Peyer's patch (tissue), 4 donors: ENCODE results near the gene RNF157. TPM values are rescaled to one million over a fixed set of nuclear protein-coding genes. Genes with fewer than 3 reads are reported as not detected.

Experiments
- DNase-seq, 3 donors: peaks; one replicate each; pipeline ENCODE4 v3.0.0-alpha.2; 2017 to 2019
- H3K27ac ChIP-seq, 4 donors: fragments of 200-600 bp; sonication (generic); one replicate each; pipeline ENCODE4 v1.5.1; 2016 to 2019
- H3K27me3 ChIP-seq, 2 donors: fragments of 200-600 bp; sonication (generic); one replicate each; pipeline ENCODE4 v1.5.1; 2019
- H3K36me3 ChIP-seq, 3 donors: fragments of 200-600 bp; sonication (generic); one replicate each; pipeline ENCODE4 v1.5.1; 2016 to 2019
- H3K4me1 ChIP-seq, 4 donors: fragments of 200-600 bp; sonication (generic); one replicate each; pipeline ENCODE4 v1.5.1; 2016 to 2019
- H3K4me3 ChIP-seq, 4 donors: fragments of 200-600 bp; sonication (generic); 1 replicate in 3 of 4; 2 replicates in 1 of 4; pipeline ENCODE4 v1.5.1; 2016 to 2019; ENCODE audit warnings: mild to moderate bottlenecking in 1 of 4
- H3K9me3 ChIP-seq, 4 donors: fragments of 200-600 bp; sonication (generic); one replicate each; pipeline ENCODE4 v1.5.1; 2016 to 2019; ENCODE audit warnings: mild to moderate bottlenecking in 1 of 4
- POLR2A ChIP-seq, 2 donors: fragments of 450-650 bp; IDR thresholded peaks; one replicate each; pipeline ENCODE4 v1.5.1; 2017; ENCODE audit warnings: antibody characterized with exemption in 2 of 2, mild to moderate bottlenecking in 2 of 2, moderate library complexity in 2 of 2
- total RNA-seq, 4 donors: library from RNA; depleted of rRNA; stranded (reverse); fragments of >200 nt; gene quantifications; one replicate each; pipeline ENCODE4 v1.1.0, GENCODE V29; 2016
- TF ChIP-seq, protein P1 (sequence below), 6 experiments: fragments of 450-650 bp in 4 of 6; fragments of 200-600 bp in 2 of 6; sonication (generic) in 1 of 6; IDR thresholded peaks; one replicate each; pipeline ENCODE4 v1.5.1; 2017 to 2019; ENCODE audit warnings: antibody characterized with exemption in 6 of 6, mild to moderate bottlenecking in 3 of 6, moderate library complexity in 1 of 6

The RNF157 gene
- total RNA-seq, 4 donors from 2014 or later: 73.4 to 115 (median 106) TPM

GRCh38 chr17:76141212-76142038, 98.9 kb downstream of the RNF157 start, which contains the start of gene FOXJ1:
Gene FOXJ1 (minus strand): TSS chr17:76141245. CDS start chr17:76140395, 850 bp downstream.
- no peak for TF ChIP-seq POLR2A (IDR thresholded peaks at IDR 0.05)
- TF ChIP-seq, protein P1, sequence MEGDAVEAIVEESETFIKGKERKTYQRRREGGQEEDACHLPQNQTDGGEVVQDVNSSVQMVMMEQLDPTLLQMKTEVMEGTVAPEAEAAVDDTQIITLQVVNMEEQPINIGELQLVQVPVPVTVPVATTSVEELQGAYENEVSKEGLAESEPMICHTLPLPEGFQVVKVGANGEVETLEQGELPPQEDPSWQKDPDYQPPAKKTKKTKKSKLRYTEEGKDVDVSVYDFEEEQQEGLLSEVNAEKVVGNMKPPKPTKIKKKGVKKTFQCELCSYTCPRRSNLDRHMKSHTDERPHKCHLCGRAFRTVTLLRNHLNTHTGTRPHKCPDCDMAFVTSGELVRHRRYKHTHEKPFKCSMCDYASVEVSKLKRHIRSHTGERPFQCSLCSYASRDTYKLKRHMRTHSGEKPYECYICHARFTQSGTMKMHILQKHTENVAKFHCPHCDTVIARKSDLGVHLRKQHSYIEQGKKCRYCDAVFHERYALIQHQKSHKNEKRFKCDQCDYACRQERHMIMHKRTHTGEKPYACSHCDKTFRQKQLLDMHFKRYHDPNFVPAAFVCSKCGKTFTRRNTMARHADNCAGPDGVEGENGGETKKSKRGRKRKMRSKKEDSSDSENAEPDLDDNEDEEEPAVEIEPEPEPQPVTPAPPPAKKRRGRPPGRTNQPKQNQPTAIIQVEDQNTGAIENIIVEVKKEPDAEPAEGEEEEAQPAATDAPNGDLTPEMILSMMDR (IDR thresholded peaks at IDR 0.05): no peak
- Histone ChIP-seq H3K27ac (peak within 1 kb of the TSS in 1 of 4 donors; percentile 42), H3K36me3 (no peaks in the 10 kb centered on the region), H3K27me3 (peaks cover 0 to 15% of the 10 kb centered on the region in 2 donors), H3K4me1 (peaks cover 9 to 39% (median 21%) of the 10 kb centered on the region in 4 donors), H3K4me3 (peak within 1 kb of the TSS; percentile 23 to 63 (median 52)), H3K9me3 (no peaks in the 10 kb centered on the region)
- peak; percentile 82 to 96 (median 95) for DNase-seq

DNA sequence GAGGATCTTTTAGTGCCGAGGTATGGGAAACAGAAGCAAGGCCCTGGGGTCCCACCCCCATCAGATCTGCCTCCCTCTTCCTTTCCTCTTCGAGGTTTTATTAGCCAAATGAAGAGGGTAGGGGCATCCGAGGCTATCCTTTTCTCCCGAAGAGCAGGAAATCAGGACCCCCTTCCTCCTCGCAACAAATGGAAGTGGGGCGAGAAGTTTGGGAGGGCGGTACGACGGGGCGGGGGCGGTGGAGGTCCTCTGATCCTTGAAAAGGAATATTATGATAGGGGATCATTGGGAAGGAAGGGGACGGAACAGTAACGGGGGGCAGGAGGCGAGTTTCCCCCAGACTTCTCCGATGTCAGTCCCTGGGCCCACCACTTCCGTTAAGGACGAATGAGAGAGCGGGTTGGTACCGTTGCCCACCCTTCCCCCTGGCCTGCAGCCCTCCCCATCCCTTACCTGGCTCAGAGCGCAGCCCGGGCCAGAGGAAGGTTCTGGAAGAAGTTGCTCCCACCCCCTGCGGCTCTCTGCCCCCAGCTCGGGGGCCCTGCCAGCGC, 99.6 kb downstream of the RNF157 start:
- no peak for TF ChIP-seq POLR2A (IDR thresholded peaks at IDR 0.05)
- TF ChIP-seq, protein P1 (IDR thresholded peaks at IDR 0.05): no peak
- peak overlapping the region; percentile 23 to 63 (median 52) for H3K4me3 ChIP-seq
- no peak overlapping the region for H3K27ac ChIP-seq
- no peaks in the 10 kb centered on the region for H3K36me3 ChIP-seq
- H3K4me1 ChIP-seq: peaks cover 9 to 32% (median 18%) of the 10 kb centered on the region in 4 donors
- no peaks in the 10 kb centered on the region for H3K9me3 ChIP-seq
- no peak for DNase-seq
- peaks cover 0 to 15% of the 10 kb centered on the region in 2 donors for H3K27me3 ChIP-seq

DNA sequence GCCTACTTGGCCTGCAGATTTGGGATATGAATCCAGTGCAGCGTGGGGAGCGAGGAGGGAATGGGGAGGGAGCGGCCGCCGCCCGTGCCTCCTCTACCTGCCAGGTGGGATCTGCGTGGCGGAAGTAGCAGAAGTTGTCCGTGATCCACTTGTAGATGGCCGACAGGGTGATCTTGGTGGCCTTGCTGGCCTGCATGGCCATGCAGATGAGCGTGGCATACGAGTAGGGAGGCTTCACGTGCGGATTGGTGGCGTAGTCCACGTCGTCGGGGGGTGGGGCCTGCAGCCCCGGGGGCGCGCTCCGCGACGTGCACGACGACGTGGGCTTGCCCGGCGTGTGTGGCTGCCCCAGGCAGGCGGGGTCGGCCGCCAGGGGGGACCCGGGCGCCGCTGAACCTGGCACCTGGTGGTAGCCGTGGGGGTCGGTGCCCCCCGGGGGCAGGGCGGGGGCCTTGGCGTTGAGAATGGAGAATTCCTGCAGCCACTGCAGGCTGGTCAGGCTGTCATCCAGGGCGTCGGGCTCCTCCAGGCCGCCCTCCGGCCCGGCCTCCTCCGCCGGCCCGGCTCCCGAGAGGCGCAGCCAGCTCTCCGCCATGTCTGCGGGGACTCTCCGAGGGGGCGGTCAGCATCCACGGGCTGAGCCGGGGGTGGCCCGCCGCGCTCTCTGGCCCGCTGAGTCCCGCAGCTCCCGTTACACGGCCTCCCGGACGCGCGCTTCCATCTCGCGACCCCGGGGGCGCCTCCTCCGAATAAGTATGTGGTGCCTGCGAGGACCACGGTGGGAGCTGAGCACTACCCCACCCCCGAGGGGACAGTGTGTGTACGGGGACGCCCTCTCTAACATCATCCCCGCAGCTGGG, 100.3 kb downstream of the RNF157 start:
- DNase-seq: peak in 1 of 3 donors; percentile 52

DNA sequence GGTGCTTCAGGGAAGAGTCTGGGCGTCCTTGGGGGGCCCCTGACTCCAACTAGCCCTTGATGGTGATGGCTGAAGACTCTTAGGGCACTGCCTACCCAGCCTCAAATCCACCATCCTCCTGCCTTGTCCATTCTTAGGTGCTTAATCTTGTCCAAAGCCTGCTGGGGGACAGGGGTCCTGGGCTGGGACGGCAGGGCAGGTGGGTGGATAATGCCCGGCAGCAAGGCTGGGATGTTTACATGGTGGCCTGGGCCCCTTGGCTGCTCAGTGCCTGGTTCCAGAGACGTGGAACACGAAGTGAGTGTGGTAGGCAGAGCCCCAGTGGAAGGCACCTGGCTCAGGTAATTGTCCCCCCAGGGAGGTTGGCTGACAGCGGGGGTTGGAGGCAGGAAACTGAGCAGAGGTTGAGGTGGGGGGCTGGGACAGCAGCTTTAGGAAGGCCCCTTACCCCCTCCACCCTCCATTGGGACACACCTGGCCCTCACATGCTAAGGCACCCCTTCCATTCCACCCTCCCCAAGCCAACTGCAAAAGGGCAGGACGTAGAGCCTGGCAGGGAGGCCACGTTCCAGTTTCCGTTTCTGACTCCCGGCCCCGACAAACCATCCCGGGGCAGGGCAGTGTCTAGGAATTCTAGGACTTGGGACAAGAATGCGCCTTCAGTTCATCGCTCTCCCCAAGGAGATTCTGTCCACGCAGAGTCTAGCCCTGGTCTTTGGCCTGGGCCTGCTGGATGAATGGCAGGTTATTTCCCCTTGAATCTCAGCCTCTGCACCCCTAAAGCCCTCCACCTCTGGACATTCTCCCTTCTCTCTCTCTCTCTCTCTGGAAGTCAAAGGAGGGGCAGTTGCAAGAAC, 101.2 kb downstream of the RNF157 start:
- Histone ChIP-seq H3K27ac (no peak overlapping the region), H3K4me3 (no peak overlapping the region), H3K4me1 (peaks cover 6 to 22% (median 15%) of the 10 kb centered on the region in 4 donors), H3K36me3 (no peaks in the 10 kb centered on the region), H3K27me3 (peaks cover 0 to 15% of the 10 kb centered on the region in 2 donors), H3K9me3 (no peaks in the 10 kb centered on the region)
- no peak for DNase-seq
- TF ChIP-seq, protein P1 (IDR thresholded peaks at IDR 0.05): no peak
- no peak for TF ChIP-seq POLR2A (IDR thresholded peaks at IDR 0.05)

More for the DNA sequence above, 100.3 kb downstream of the RNF157 start:
- peaks cover 9 to 25% (median 17%) of the 10 kb centered on the region in 4 donors for H3K4me1 ChIP-seq
- H3K27me3 ChIP-seq: peaks cover 0 to 15% of the 10 kb centered on the region in 2 donors
- no peaks in the 10 kb centered on the region for H3K36me3 ChIP-seq
- H3K4me3 ChIP-seq: peak overlapping the region in 3 of 4 donors; percentile 13 to 51 (median 15)
- no peaks in the 10 kb centered on the region for H3K9me3 ChIP-seq
- peak overlapping the region in 1 of 4 donors; percentile 17 for H3K27ac ChIP-seq
- TF ChIP-seq POLR2A (IDR thresholded peaks at IDR 0.05): no peak
- TF ChIP-seq, protein P1 (IDR thresholded peaks at IDR 0.05): peak in 1 of 6 experiments; percentile 4
